K562 (cell line): Measurements from ENCODE around the gene EMID1. TPM values are rescaled to one million over a fixed set of nuclear protein-coding genes. Genes with fewer than 3 reads are reported as not detected.
A peak's percentile ranks its signal among the peaks of the same experiment; 100 is the strongest.

Source experiments
- CHAMP1 ChIP-seq: fragments of 450-650 bp; IDR thresholded peaks from 2 replicates; pipeline ENCODE4 v1.6.1; 2016; ENCODE audit warnings: mild to moderate bottlenecking
- CHD4 ChIP-seq: fragments of 200-600 bp; sonication (generic); IDR thresholded peaks from 3 replicates; pipeline ENCODE4 v1.6.1; 2012; ENCODE audit warnings: low read depth, mild to moderate bottlenecking, mixed read lengths, low read length, inconsistent platforms; ENCODE audit not compliant: insufficient read depth, insufficient replicate concordance, poor library complexity, severe bottlenecking
- DMBX1 ChIP-seq: fragments of 250-450 bp; sonication (Bioruptor Pico); IDR thresholded peaks from 2 replicates; pipeline ENCODE4 v1.8.0; 2022; ENCODE audit warnings: inconsistent platforms, mild to moderate bottlenecking, moderate library complexity, borderline replicate concordance
- HBP1 ChIP-seq: fragments of 450-650 bp; formaldehyde crosslinking; IDR thresholded peaks from 2 replicates; pipeline ENCODE4 v1.4.0; 2022; ENCODE audit warnings: missing genetic modification characterization
- HIVEP1 ChIP-seq: fragments of 250-450 bp; sonication (Bioruptor Pico); IDR thresholded peaks from 2 replicates; pipeline ENCODE4 v1.4.0; 2020; ENCODE audit warnings: mild to moderate bottlenecking
- KLF6 ChIP-seq: fragments of 250-450 bp; sonication (Bioruptor Pico); IDR thresholded peaks from 2 replicates; pipeline ENCODE4 v1.4.0; 2020; ENCODE audit warnings: mild to moderate bottlenecking, moderate library complexity, borderline replicate concordance
- SMAD3 ChIP-seq: fragments of 450-650 bp; formaldehyde crosslinking; conservative IDR thresholded peaks from 2 replicates; pipeline ENCODE4 v1.4.0; 2020; ENCODE audit warnings: mild to moderate bottlenecking
- THRB ChIP-seq: fragments of 450-650 bp; formaldehyde crosslinking; conservative IDR thresholded peaks from 2 replicates; pipeline ENCODE4 v1.4.0; 2022; ENCODE audit warnings: mild to moderate bottlenecking, missing genetic modification characterization
- TRIM24 ChIP-seq, 2 experiments: fragments of 450-650 bp; IDR thresholded peaks; 2 replicates each; pipeline ENCODE4 v1.6.1; 2016
- ZC3H11A ChIP-seq: IDR thresholded peaks from 2 replicates; pipeline ENCODE4 v1.6.1; 2012; ENCODE audit warnings: low read depth, low read length, improper control_type of control experiment
- ZNF134 ChIP-seq: fragments of 250-450 bp; sonication (Bioruptor Pico); conservative IDR thresholded peaks from 2 replicates; pipeline ENCODE4 v1.4.0; 2020
- ZNF407 ChIP-seq: fragments of 450-650 bp; IDR thresholded peaks from 2 replicates; pipeline ENCODE4 v1.6.1; 2016; ENCODE audit warnings: low read depth
- polyA plus RNA-seq, 8 experiments: library from polyadenylated mRNA; depleted of rRNA in 4 of 8; stranded (reverse) in 5 of 8; unstranded in 3 of 8; fragments of >200 nt; fragmentation: Nextera tagmentation in 2 of 8; fragmentation: Illumina TruSeq in 1 of 8; extraction: Ambion mirVana in 2 of 8; extraction: Trizol in 1 of 8; gene quantifications; 2 replicates each; pipeline versions ENCODE4 v1.2.1 to v1.2.3, GENCODE V29; 2011 to 2014; ENCODE audit warnings: inconsistent platforms in 1 of 8, missing spikeins in 1 of 8
- total RNA-seq, 7 experiments: library from RNA; depleted of rRNA in 6 of 7; stranded (reverse); fragments of >200 nt in 6 of 7; fragmentation: Illumina TruSeq in 2 of 7; extraction: Trizol in 2 of 7; gene quantifications; 2 replicates each; pipeline versions ENCODE4 v1.2.1 to v1.2.3, GENCODE V29; 2011 to 2021; ENCODE audit warnings: low replicate concordance in 1 of 7

The EMID1 gene
- total and polyA plus RNA-seq, 9 of the 15 experiments (the other 6 are each of a cell fraction or from before 2014, with no cell fraction given): 0.15 to 7.2 (median 2.7) TPM

GRCh38 chr22:29195118-29195963 is 10.4 kb upstream of the EMID1 start (continued):
- TF ChIP-seq HBP1 (CRISPR knock-in tag) (0 out of 2 replicates have a peak, but pooled peaks have one; percentile 64), TRIM24 (IDR thresholded peaks at IDR 0.05) (peak; percentile 84 to 91), CHD4 (peak; percentile 52), HIVEP1 (CRISPR knock-in tag) (no peak), ZNF134 (CRISPR knock-in tag) (no peak; the same call in 1 of the 2 replicates), SMAD3 (CRISPR knock-in tag) (peak; percentile 50; the same call in 1 of the 2 replicates), CHAMP1 (peak; percentile 20; the same call in 1 of the 2 replicates), KLF6 (CRISPR knock-in tag) (peak; percentile 52; the same call in 1 of the 2 replicates), DMBX1 (peak; percentile 83), ZNF407 (peak; percentile 40; the same call in 1 of the 2 replicates), THRB (peak; percentile 92), ZC3H11A (no peak)
